CD14-positive monocyte (primary cell): ENCODE results near the gene CCDC195. TPM values are rescaled to one million over a fixed set of nuclear protein-coding genes. Genes with fewer than 3 reads are reported as not detected.

ENCODE experiments used
- DNase-seq, 3 donors: peaks; one replicate each; pipeline ENCODE4 v3.0.0-alpha.2; 2011 to 2022
- H2AFZ ChIP-seq: 2 replicates; pipeline ENCODE4 v1.6.0; 2012; ENCODE audit warnings: mild to moderate bottlenecking, low read depth, low read length, inconsistent platforms; ENCODE audit not compliant: insufficient read depth, poor library complexity, severe bottlenecking
- H3K27ac ChIP-seq, 2 donors: 1 replicate in 1 of 2; 2 replicates in 1 of 2; pipeline ENCODE4 v1.5.1; 2012 to 2013; ENCODE audit warnings: low read length in 2 of 2, control low read depth in 1 of 2, inconsistent platforms in 1 of 2, low read depth in 1 of 2, mild to moderate bottlenecking in 1 of 2
- H3K27me3 ChIP-seq, 2 donors: one replicate each; pipeline versions ENCODE4 v1.6.0 to v1.6.1; 2011 to 2013; ENCODE audit warnings: low read length in 2 of 2; ENCODE audit not compliant: control insufficient read depth in 2 of 2, insufficient read depth in 2 of 2
- H3K36me3 ChIP-seq, 2 donors: replicated peaks in 1 of 2; 1 replicate in 1 of 2; 2 replicates in 1 of 2; pipeline versions ENCODE4 v1.5.1 to v1.6.1; 2012 to 2013; ENCODE audit warnings: low read length in 2 of 2, control low read depth in 1 of 2, inconsistent platforms in 1 of 2, mild to moderate bottlenecking in 1 of 2; ENCODE audit not compliant: insufficient read depth in 2 of 2, control insufficient read depth in 1 of 2
- H3K4me1 ChIP-seq, 2 donors: 1 replicate in 1 of 2; 2 replicates in 1 of 2; pipeline versions ENCODE4 v1.5.1 to v1.6.1; 2012 to 2013; ENCODE audit warnings: low read length in 2 of 2, control low read depth in 1 of 2, inconsistent platforms in 1 of 2, mild to moderate bottlenecking in 1 of 2, moderate library complexity in 1 of 2; ENCODE audit not compliant: insufficient read depth in 2 of 2, control insufficient read depth in 1 of 2
- H3K4me2 ChIP-seq: replicated peaks from 2 replicates; pipeline ENCODE3; 2012; ENCODE audit warnings: low read length, moderate library complexity, mild to moderate bottlenecking; ENCODE audit not compliant: poor library complexity, severe bottlenecking; ENCODE audit errors: extremely low read depth
- H3K4me3 ChIP-seq, 3 experiments: fragments of 200-600 bp in 1 of 3; sonication (generic) in 1 of 3; replicated peaks in 1 of 3; 1 replicate in 2 of 3; 2 replicates in 1 of 3; pipeline ENCODE4 v1.5.1; 2011 to 2013; ENCODE audit warnings: low read length in 3 of 3, mild to moderate bottlenecking in 3 of 3, control low read depth in 2 of 3, low read depth in 2 of 3, inconsistent platforms in 1 of 3, moderate library complexity in 1 of 3
- H3K79me2 ChIP-seq: 2 replicates; pipeline ENCODE4 v1.6.0; 2012; ENCODE audit warnings: mild to moderate bottlenecking, control low read depth, inconsistent platforms, low read length, moderate library complexity; ENCODE audit not compliant: insufficient read depth
- H3K9ac ChIP-seq: 2 replicates; pipeline ENCODE4 v1.6.0; 2017; ENCODE audit warnings: low read length, mild to moderate bottlenecking; ENCODE audit not compliant: insufficient read depth, poor library complexity, severe bottlenecking
- H3K9me3 ChIP-seq, 2 donors: replicated peaks in 1 of 2; 1 replicate in 1 of 2; 2 replicates in 1 of 2; pipeline versions ENCODE4 v1.5.1 to v1.6.1; 2012 to 2013; ENCODE audit warnings: low read length in 2 of 2, control low read depth in 1 of 2; ENCODE audit not compliant: control insufficient read depth in 1 of 2, insufficient read depth in 1 of 2
- H4K20me1 ChIP-seq: 2 replicates; pipeline ENCODE4 v1.6.0; 2012; ENCODE audit warnings: mild to moderate bottlenecking, low read length, control low read depth, moderate library complexity; ENCODE audit not compliant: insufficient read depth
- H3K27ac Mint-ChIP-seq, 7 donors: one replicate each; pipeline ENCODE4 v1.8.0; 2020; ENCODE audit warnings: mild to moderate bottlenecking in 7 of 7, mixed read lengths in 7 of 7, moderate library complexity in 6 of 7, inconsistent platforms in 2 of 7
- H3K27me3 Mint-ChIP-seq, 3 donors: one replicate each; pipeline ENCODE4 v1.8.0; 2021 to 2022; ENCODE audit warnings: low read depth in 3 of 3, mild to moderate bottlenecking in 3 of 3, mixed read lengths in 3 of 3, moderate library complexity in 3 of 3, inconsistent platforms in 1 of 3
- H3K36me3 Mint-ChIP-seq, 2 donors: one replicate each; pipeline ENCODE4 v1.8.0; 2020; ENCODE audit warnings: mixed read lengths in 2 of 2, inconsistent platforms in 1 of 2, mild to moderate bottlenecking in 1 of 2
- H3K4me1 Mint-ChIP-seq: one replicate; pipeline ENCODE4 v1.8.0; 2020; ENCODE audit warnings: mild to moderate bottlenecking, mixed read lengths
- H3K4me3 Mint-ChIP-seq, 2 donors: one replicate each; pipeline ENCODE4 v1.8.0; 2020; ENCODE audit warnings: mild to moderate bottlenecking in 2 of 2, mixed read lengths in 2 of 2, moderate library complexity in 1 of 2
- H3K9me3 Mint-ChIP-seq, 7 donors: one replicate each; pipeline ENCODE4 v1.8.0; 2020 to 2022; ENCODE audit warnings: mixed read lengths in 7 of 7, mild to moderate bottlenecking in 6 of 7, moderate library complexity in 6 of 7, inconsistent platforms in 2 of 7
- CTCF ChIP-seq: fragments of 200-600 bp; IDR thresholded peaks from one replicate; pipeline ENCODE4 v1.8.0; 2022; ENCODE audit warnings: antibody characterized with exemption, mild to moderate bottlenecking
- WGBS: methylation state at CpG from one replicate; pipeline ENCODE4 v1.1.5; 2013; ENCODE audit warnings: missing lambda C conversion rate; ENCODE audit not compliant: insufficient coverage; 5-methylcytosine and 5-hydroxymethylcytosine counted together
- intact Hi-C, 2 donors: fragments of 100-400 bp; cut with micrococcal nuclease; formaldehyde crosslinking; loops; one replicate each; pipeline versions ENCODE4 v1.15.0 to v1.15.1; 2023
- polyA plus RNA-seq, 3 donors: library from polyadenylated mRNA; depleted of rRNA in 1 of 3; unstranded in 2 of 3; stranded (reverse) in 1 of 3; fragments of 300-500 nt in 2 of 3; fragments of >200 nt in 1 of 3; fragmentation: Illumina TruSeq in 2 of 3; gene quantifications; 1 replicate in 2 of 3; 2 replicates in 1 of 3; pipeline ENCODE4 v1.2.3, GENCODE V29; 2012 to 2021

CCDC195 gene
- polyA plus RNA-seq, 3 donors = not detected

- Histone ChIP-seq H2AFZ (no peak overlapping the region), H3K27me3 (no peaks in the 10 kb centered on the region), H3K79me2 (no peaks in the 10 kb centered on the region), H3K9ac (no peak overlapping the region), H3K4me1 (no peaks in the 10 kb centered on the region), H3K9me3 (peaks cover 0 to 10% of the 10 kb centered on the region in 2 donors), H3K36me3 (no peaks in the 10 kb centered on the region), H3K27ac (no peak overlapping the region), H3K4me3 (no peak overlapping the region), H3K4me2 (no peak overlapping the region), H4K20me1 (no peaks in the 10 kb centered on the region)
- H3K27me3 Mint-ChIP-seq = peaks cover 0 to 3% (median 1%) of the 10 kb centered on the region in 3 donors
- no peaks in the 10 kb centered on the region for H3K36me3 Mint-ChIP-seq
- H3K9me3 Mint-ChIP-seq = peaks cover 0 to 16% (median 11%) of the 10 kb centered on the region in 7 donors
- peaks cover 11% of the 10 kb centered on the region for H3K4me1 Mint-ChIP-seq
- WGBS = 98% methylated on average over 25 of the region's 26 CpGs
- DNase-seq = no peak
- H3K4me3 Mint-ChIP-seq = no peak overlapping the region
- no peak for TF ChIP-seq CTCF
- intact Hi-C loops = no loop called here
- no peak overlapping the region for H3K27ac Mint-ChIP-seq
Observed at GRCh38 chr2:224655006-224655537, 61.1 kb downstream of the CCDC195 start.

Other genes starting within 250 kb of the CCDC195 start
- gene CUL3, start 131.0 kb downstream of the CCDC195 start, polyA plus RNA-seq = 10 to 100 TPM; 12.3 to 28.7 (median 12.9) TPM